H9 (cell line): ENCODE data around the gene RSF1. TPM values are rescaled to one million over a fixed set of nuclear protein-coding genes. Genes with fewer than 3 reads are reported as not detected.

Source experiments
- DNase-seq: peaks from one replicate; pipeline ENCODE4 v3.0.0-alpha.2; 2017
- H2AFZ ChIP-seq: one replicate; pipeline ENCODE4 v1.6.1; 2013; ENCODE audit warnings: mild to moderate bottlenecking, low read length, control low read depth, moderate library complexity
- H2AK5ac ChIP-seq: 2 replicates; pipeline ENCODE4 v1.6.1; 2013; ENCODE audit warnings: low read length, control low read depth, mixed read lengths; ENCODE audit not compliant: insufficient read length
- H2BK120ac ChIP-seq: one replicate; pipeline ENCODE4 v1.6.1; 2013; ENCODE audit warnings: low read depth, mild to moderate bottlenecking, low read length, control low read depth, inconsistent platforms; ENCODE audit not compliant: poor library complexity, severe bottlenecking
- H2BK12ac ChIP-seq: 2 replicates; pipeline ENCODE4 v1.6.1; 2013; ENCODE audit warnings: low read length, control low read depth, mixed read lengths, low read depth; ENCODE audit not compliant: insufficient read length
- H2BK15ac ChIP-seq: 2 replicates; pipeline ENCODE4 v1.6.1; 2013; ENCODE audit warnings: low read depth, low read length, control low read depth
- H2BK20ac ChIP-seq: one replicate; pipeline ENCODE4 v1.6.1; 2013; ENCODE audit warnings: low read depth, mild to moderate bottlenecking, low read length, control low read depth, inconsistent platforms; ENCODE audit not compliant: poor library complexity, severe bottlenecking
- H2BK5ac ChIP-seq: 2 replicates; pipeline ENCODE4 v1.6.1; 2013; ENCODE audit warnings: low read length, control low read depth, mixed read lengths; ENCODE audit not compliant: insufficient read length
- H3K14ac ChIP-seq: 2 replicates; pipeline ENCODE4 v1.6.1; 2013; ENCODE audit warnings: low read length, control low read depth; ENCODE audit not compliant: insufficient read depth
- H3K18ac ChIP-seq: 2 replicates; pipeline ENCODE4 v1.6.1; 2013; ENCODE audit warnings: low read depth, mild to moderate bottlenecking, mixed read lengths, low read length, control low read depth; ENCODE audit not compliant: insufficient read length
- H3K23ac ChIP-seq: 2 replicates; pipeline ENCODE4 v1.6.1; 2013; ENCODE audit warnings: low read length, control low read depth, mixed read lengths, low read depth; ENCODE audit not compliant: insufficient read length
- H3K23me2 ChIP-seq: 2 replicates; pipeline ENCODE4 v1.6.1; 2013; ENCODE audit warnings: low read depth, mild to moderate bottlenecking, mixed read lengths, low read length, control low read depth; ENCODE audit not compliant: insufficient read length, poor library complexity, severe bottlenecking
- H3K27ac ChIP-seq: 2 replicates; pipeline ENCODE4 v1.5.1; 2013; ENCODE audit warnings: low read length, control low read depth, mixed read lengths, low read depth; ENCODE audit not compliant: insufficient read length
- H3K27me3 ChIP-seq: 2 replicates; pipeline ENCODE4 v1.6.1; 2013; ENCODE audit warnings: low read length, control low read depth, inconsistent platforms; ENCODE audit not compliant: insufficient read depth
- H3K4ac ChIP-seq: 2 replicates; pipeline ENCODE4 v1.6.1; 2013; ENCODE audit warnings: low read depth, mild to moderate bottlenecking, control low read depth, inconsistent platforms, low read length, moderate library complexity
- H3K4me1 ChIP-seq: 2 replicates; pipeline ENCODE4 v1.6.1; 2013; ENCODE audit warnings: low read length, control low read depth, inconsistent platforms; ENCODE audit not compliant: insufficient read depth
- H3K4me2 ChIP-seq: 2 replicates; pipeline ENCODE4 v1.6.1; 2013; ENCODE audit warnings: low read length, control low read depth, mixed read lengths; ENCODE audit not compliant: insufficient read length, insufficient read depth
- H3K56ac ChIP-seq: 2 replicates; pipeline ENCODE4 v1.6.1; 2013; ENCODE audit warnings: low read depth, mild to moderate bottlenecking, mixed read lengths, low read length, control low read depth; ENCODE audit not compliant: insufficient read length
- H3K79me1 ChIP-seq: 2 replicates; pipeline ENCODE4 v1.6.1; 2013; ENCODE audit warnings: low read depth, mild to moderate bottlenecking, moderate library complexity, low read length, control low read depth, inconsistent platforms; ENCODE audit not compliant: insufficient read depth, poor library complexity, severe bottlenecking
- H3K79me2 ChIP-seq: 2 replicates; pipeline ENCODE4 v1.6.1; 2013; ENCODE audit warnings: low read length, control low read depth, inconsistent platforms; ENCODE audit not compliant: insufficient read depth
- H3K9ac ChIP-seq: 2 replicates; pipeline ENCODE4 v1.6.1; 2013; ENCODE audit warnings: low read length, control low read depth, mixed read lengths; ENCODE audit not compliant: insufficient read length; ENCODE audit errors: extremely low read depth
- H3K9me3 ChIP-seq: one replicate; pipeline ENCODE4 v1.6.1; 2013; ENCODE audit warnings: low read depth, low read length, inconsistent platforms; ENCODE audit not compliant: control insufficient read depth
- H3T11ph ChIP-seq: one replicate; pipeline ENCODE4 v1.6.1; 2013; ENCODE audit warnings: mild to moderate bottlenecking, low read length, control low read depth, inconsistent platforms
- H4K20me1 ChIP-seq: one replicate; pipeline ENCODE4 v1.6.1; 2013; ENCODE audit not compliant: control insufficient read depth, insufficient read length, insufficient read depth
- H4K5ac ChIP-seq: 2 replicates; pipeline ENCODE4 v1.6.1; 2013; ENCODE audit warnings: low read depth, mild to moderate bottlenecking, mixed read lengths, low read length, control low read depth; ENCODE audit not compliant: insufficient read length
- H4K8ac ChIP-seq: replicated peaks from 2 replicates; pipeline ENCODE4 v1.6.1; 2013; ENCODE audit warnings: low read length, control low read depth, mixed read lengths, low read depth; ENCODE audit not compliant: insufficient read length
- H4K91ac ChIP-seq: 2 replicates; pipeline ENCODE4 v1.6.1; 2013; ENCODE audit warnings: low read depth, mild to moderate bottlenecking, moderate library complexity, mixed read lengths, low read length, control low read depth; ENCODE audit not compliant: insufficient read length
- H3K27ac Mint-ChIP-seq, 3 experiments: 2 replicates in 2 of 3; 3 replicates in 1 of 3; pipeline ENCODE4 v1.8.0; 2020 to 2021; ENCODE audit warnings: mixed read lengths in 3 of 3, mild to moderate bottlenecking in 1 of 3, moderate library complexity in 1 of 3
- H3K27me3 Mint-ChIP-seq: 2 replicates; pipeline ENCODE4 v1.8.0; 2021; ENCODE audit warnings: low read depth, mild to moderate bottlenecking, moderate library complexity, mixed read lengths
- H3K36me3 Mint-ChIP-seq, 3 experiments: 2 replicates in 2 of 3; 3 replicates in 1 of 3; pipeline ENCODE4 v1.8.0; 2020 to 2021; ENCODE audit warnings: low read depth in 3 of 3, mixed read lengths in 3 of 3; ENCODE audit not compliant: insufficient read depth in 1 of 3
- H3K4me1 Mint-ChIP-seq, 2 experiments: 2 replicates each; pipeline ENCODE4 v1.8.0; 2020; ENCODE audit warnings: mixed read lengths in 2 of 2
- H3K4me3 Mint-ChIP-seq, 2 experiments: 2 replicates in 1 of 2; 3 replicates in 1 of 2; pipeline ENCODE4 v1.8.0; 2020 to 2021; ENCODE audit warnings: mild to moderate bottlenecking in 2 of 2, mixed read lengths in 2 of 2, moderate library complexity in 1 of 2
- H3K9me3 Mint-ChIP-seq, 2 experiments: 2 replicates in 1 of 2; 3 replicates in 1 of 2; pipeline ENCODE4 v1.8.0; 2020; ENCODE audit warnings: mild to moderate bottlenecking in 2 of 2, mixed read lengths in 2 of 2, moderate library complexity in 1 of 2
- WGBS: extraction: QIAGEN DNeasy Blood & Tissue Kit; methylation state at CpG from one replicate; pipeline ENCODE4 v1.1.7; 2013; ENCODE audit warnings: missing lambda C conversion rate, low lambda C conversion rate, mixed read lengths; ENCODE audit not compliant: insufficient read length; ENCODE audit errors: extremely low coverage; 5-methylcytosine and 5-hydroxymethylcytosine counted together
- total RNA-seq: library from RNA; stranded (reverse); gene quantifications from 2 replicates; pipeline ENCODE4 v1.2.1, GENCODE V29; 2021
- TF ChIP-seq, protein P1 (sequence below): fragments of 200-600 bp; sonication (generic); conservative IDR thresholded peaks from 3 replicates; pipeline ENCODE4 v1.8.0; 2021; ENCODE audit warnings: antibody characterized with exemption, mild to moderate bottlenecking

Gene RSF1
- total RNA-seq, 1 experiment from 2014 or later, result 82.6 TPM

- Histone ChIP-seq H4K20me1 (no peaks in the 10 kb centered on the region), H2BK5ac (no peak overlapping the region), H3K4me2 (no peak overlapping the region), H2BK120ac (no peak overlapping the region), H3K79me2 (no peaks in the 10 kb centered on the region), H4K8ac (no peak overlapping the region), H3K9me3 (no peaks in the 10 kb centered on the region), H3K56ac (no peak overlapping the region), H3K23ac (no peak overlapping the region), H3K18ac (no peak overlapping the region), H3K9ac (no peak overlapping the region), H3K4ac (no peak overlapping the region), H3K27me3 (no peaks in the 10 kb centered on the region), H3K23me2 (no peaks in the 10 kb centered on the region), H4K91ac (no peak overlapping the region), H3K27ac (no peak overlapping the region), H3K79me1 (no peaks in the 10 kb centered on the region), H3K14ac (no peak overlapping the region), H3T11ph (no peak overlapping the region), H2AK5ac (no peak overlapping the region), H2BK12ac (no peak overlapping the region), H2BK20ac (no peak overlapping the region), H3K4me1 (no peaks in the 10 kb centered on the region), H2AFZ (no peak overlapping the region), H4K5ac (no peak overlapping the region), H2BK15ac (no peak overlapping the region)
- Mint-ChIP-seq H3K36me3 (peaks cover 30 to 68% (median 67%) of the 10 kb centered on the region in 3 experiments; a peak in 6 of 7 replicates), H3K9me3 (no peaks in the 10 kb centered on the region), H3K27ac (no peak overlapping the region), H3K27me3 (no peaks in the 10 kb centered on the region), H3K4me1 (no peaks in the 10 kb centered on the region), H3K4me3 (no peak overlapping the region)
- DNase-seq, result no peak
- TF ChIP-seq, protein P1, sequence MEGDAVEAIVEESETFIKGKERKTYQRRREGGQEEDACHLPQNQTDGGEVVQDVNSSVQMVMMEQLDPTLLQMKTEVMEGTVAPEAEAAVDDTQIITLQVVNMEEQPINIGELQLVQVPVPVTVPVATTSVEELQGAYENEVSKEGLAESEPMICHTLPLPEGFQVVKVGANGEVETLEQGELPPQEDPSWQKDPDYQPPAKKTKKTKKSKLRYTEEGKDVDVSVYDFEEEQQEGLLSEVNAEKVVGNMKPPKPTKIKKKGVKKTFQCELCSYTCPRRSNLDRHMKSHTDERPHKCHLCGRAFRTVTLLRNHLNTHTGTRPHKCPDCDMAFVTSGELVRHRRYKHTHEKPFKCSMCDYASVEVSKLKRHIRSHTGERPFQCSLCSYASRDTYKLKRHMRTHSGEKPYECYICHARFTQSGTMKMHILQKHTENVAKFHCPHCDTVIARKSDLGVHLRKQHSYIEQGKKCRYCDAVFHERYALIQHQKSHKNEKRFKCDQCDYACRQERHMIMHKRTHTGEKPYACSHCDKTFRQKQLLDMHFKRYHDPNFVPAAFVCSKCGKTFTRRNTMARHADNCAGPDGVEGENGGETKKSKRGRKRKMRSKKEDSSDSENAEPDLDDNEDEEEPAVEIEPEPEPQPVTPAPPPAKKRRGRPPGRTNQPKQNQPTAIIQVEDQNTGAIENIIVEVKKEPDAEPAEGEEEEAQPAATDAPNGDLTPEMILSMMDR, result no peak
- WGBS, result no CpG with 5 or more reads among the region's 3 CpGs
Observed at GRCh38 chr11:77677138-77677537, 143.4 kb downstream of the RSF1 start.
